GM18867 (cell line): Measurements from ENCODE around the gene SLC6A4.

Experiments used
- ATAC-seq: cut with Tn5 transposase; IDR thresholded peaks from one replicate; pipeline ENCODE4 v1.9.1; 2021; ENCODE audit warnings: mild to moderate bottlenecking, moderate library complexity; ENCODE audit not compliant: unreplicated experiment

SLC6A4 gene

DNA sequence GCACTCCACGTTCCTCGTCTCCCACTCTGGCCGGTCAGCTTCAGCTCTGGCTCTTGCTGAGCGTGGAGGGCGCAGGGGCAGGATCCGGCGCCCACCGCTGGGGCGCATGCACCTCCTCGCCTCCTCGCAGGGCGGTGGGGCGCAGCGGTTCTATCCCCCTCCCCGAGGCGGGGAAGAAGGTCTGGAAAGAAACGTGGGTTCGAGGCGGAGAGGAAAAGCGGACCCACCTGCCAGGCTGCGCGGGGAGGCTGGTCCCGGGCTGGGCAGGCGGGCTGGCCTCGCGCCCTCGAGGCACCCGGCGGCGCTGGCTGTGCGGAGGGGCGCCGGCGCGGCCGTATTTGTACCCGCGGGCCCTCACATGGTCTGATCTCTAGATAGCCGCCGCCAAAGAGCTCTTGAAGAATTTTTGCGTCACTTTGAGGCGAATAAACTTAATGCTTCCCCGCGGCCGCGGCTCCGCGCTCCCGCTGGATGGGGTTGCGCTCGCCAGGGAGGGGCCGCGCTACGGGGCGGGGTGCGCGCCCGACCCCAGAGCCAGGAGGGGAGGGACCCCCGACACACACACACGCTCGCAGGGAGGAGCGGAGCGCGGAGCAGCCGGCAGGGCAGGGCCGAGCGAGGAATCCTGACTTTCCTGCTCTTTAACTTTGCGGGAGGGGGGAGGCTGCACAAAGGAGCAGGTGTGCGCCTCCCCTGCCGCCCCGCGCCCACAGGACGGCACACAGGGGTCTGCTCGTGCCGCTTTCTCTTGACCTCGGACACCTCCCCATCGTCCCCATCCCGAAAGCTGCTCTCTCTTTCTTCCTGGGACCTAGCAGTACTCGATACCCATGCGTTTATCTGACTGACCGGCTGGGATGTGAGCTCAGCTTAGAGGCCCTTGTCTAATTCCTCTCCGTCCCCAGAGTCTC lies at the start of gene SLC6A4:
TSS of gene SLC6A4 (minus strand) at position 312 of the 911 bp plus-strand sequence. CDS start 13,739 bp downstream, outside the sequence.
- no peak for ATAC-seq

DNA sequence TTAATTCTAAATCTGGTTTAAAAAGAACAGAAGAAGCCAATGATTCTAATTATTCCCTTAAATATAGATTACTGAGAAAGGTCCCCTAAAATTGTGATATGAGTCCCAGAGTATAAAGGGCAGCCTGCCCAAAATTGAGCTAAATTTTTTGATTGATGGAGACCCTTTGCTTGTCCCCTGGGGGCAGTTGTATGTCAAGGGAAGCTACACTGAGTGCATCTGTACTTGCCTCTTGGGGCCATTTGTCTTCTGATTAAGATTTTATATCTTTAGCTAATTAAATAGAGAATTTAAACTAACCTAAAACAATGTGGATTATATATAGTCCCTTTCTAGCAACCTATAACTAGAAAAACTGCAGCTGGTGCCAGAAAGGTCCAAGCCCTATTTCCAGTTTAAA lies 43.7 kb upstream of the SLC6A4 start:
- no peak for ATAC-seq

DNA sequence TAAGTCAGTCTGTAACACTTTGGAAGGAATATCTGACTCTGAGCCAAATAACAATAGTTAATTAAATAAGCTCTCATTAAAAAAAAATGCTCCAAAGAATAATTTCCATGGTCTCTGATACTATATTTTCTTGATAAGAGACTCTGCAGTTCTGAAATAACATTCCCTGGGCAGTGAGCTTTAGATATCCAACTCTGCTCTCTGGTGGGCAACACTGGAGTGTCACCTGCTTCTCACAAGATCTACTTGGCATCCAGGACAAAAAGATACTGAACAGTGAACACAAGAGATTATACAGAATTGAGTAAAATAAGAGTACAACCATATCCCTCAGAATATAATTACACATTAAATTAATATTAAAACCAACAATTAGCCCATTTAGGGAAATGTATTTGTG lies 42.5 kb upstream of the SLC6A4 start:
- ATAC-seq: no peak

DNA sequence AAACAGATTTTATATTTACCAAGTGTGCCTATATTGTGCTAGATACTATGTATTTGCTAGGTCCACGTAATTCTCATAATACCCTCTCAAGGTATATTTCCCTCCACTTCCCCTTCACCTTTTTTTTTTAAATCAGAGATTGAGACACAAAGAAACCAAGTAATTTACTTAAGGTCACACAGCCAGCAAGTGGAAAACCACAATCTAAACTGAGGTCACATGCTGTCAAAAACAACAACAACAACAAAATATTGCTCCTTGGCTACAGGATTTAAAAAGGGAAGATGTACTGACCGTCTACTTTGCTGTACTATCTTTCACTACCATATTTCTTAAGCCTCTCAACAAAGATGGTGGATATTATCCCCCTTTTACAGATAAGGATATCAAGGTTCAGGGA lies 40.4 kb upstream of the SLC6A4 start:
- ATAC-seq: no peak

DNA sequence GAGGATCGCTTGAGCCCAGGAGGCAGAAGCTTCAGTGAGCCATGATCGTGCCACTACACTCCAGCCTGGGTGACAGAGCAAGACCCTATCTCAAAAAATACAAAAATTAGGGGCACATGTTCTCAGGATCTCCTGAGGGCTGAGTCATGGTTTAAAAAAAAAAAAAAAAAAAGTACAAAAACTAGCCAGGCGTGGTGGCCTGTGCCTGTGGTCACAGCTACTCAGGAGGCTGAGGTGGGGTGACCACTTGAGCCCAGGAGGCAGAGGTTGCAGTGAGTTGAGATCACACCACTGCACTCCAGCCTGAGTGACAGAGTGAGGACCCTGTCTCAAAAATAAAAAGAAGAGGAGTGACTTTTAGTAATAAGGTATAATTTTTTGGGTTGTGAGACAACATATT lies 39.4 kb upstream of the SLC6A4 start:
- no peak for ATAC-seq

DNA sequence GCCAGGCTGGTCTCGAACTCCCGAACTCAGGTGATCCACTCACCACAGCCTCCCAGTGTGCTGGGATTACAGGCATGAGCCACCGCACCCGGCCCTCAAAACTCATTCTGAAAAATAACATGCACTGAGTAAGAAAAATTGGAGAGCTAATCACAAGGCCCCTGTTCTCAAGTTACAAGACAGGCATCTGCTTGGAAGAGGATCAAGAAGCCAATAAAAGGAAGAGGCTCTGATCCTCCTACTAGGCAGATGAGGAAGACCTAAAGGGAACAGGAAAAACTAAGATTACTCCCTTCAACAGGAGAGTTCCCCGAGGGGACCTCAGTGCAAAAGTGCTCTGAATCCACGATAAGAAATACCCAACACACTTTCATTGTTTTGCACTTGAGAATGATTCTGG lies 37.9 kb upstream of the SLC6A4 start:
- no peak for ATAC-seq

DNA sequence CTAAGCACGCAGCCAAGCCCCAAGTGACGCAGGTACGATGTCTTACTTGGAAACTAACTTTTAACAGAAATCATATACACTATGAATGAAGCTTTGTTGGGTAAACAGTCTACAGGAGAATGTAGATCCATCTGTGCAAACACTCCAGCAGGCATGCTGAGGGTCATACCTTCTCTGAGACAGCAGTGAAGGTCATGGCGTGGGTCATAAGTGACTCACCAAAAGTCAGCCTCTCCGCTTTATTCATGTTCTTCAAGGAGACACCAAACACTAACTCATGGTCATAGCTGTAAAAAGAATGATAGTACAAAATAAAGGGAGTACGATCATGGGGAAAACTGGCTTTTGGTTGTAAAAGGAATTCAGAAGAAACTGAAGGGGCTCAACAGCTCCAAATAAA lies 35.6 kb upstream of the SLC6A4 start:
- ATAC-seq: no peak

DNA sequence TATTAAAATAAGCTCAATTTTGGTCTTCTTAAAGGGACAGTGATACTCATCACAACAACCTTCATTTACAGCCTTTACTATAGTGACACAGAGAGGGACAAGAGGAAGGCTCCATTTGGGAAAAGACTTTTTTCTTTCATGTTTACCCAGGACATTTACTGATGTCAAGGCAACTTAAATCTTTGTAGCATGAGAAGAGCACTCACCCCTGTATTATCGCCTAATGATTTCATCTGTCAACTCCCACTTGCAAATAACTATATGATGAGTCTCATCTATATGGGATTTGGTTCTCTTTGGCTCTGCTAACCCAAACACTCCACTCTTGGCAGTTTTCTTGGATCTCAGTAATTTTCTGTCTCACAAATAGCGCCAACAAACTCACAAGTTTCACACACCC lies 32.1 kb upstream of the SLC6A4 start:
- no peak for ATAC-seq

DNA sequence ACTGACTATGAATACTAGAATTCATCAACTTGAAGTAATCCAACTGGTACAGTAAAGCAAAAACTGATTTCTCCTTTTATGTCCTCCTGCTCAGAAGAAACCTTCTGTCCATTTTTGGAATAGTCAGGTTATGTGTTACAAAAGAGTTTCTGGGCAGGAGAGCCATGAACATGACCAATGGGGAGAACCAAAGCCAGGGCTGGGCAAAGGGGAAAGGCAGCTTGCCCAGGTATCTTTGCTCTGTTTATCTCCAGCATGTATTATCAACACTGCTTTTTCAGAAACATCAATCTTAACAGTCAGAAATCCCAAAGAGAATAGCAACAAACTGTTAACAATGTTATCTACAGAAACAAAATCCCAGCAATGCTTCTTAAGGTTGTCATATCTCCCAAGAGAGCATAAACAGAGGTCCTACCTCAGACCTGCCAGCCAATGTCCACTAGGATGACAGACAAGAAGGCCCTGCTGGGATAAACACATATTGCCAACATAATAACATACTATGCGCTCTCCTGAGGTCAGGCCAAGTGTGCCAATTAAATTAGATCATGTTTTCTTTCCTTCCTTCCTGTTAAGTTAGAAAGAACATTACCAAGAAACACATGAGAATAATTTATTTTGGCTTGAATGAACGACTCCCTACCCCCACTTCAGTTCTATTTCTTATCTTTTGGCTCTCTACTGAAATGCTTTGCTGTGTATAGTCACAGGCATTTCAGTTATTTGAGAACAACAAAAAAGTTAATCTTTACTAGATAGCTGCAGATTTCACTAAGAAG lies 28.2 kb upstream of the SLC6A4 start:
- no peak for ATAC-seq

DNA sequence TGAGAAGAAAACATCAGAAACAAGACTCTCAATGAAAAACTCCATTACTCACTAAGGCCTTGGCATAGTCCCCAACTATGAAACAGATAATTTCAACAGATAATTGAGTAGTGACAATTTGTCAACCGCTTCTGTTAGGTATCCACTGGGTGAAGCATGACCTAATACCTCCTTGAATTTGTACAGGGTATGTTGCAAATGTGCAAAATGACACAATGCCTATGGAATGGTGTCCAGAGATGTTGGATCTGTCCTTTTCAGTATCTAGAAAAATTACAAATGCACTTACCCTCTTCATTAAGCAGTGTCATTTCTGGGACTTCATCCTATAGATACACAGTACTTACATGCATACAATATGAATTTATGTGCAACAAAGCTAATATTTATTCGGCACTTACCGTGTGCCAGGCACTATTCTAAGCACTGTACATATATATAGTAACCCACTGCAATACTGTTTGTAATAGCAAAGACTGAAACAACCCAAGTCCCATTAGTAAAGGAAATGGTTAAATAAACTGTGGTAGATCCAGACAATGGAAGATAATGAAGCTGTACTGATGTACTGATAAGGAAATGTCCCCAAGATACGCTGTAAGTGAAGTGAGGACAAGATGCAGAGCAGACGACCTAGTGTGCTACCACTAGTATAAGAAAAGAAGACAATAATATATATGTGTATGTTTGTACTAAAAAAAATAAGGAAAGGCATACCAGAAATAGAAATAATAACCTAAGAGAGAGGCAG lies 21.4 kb upstream of the SLC6A4 start:
- no peak for ATAC-seq

DNA sequence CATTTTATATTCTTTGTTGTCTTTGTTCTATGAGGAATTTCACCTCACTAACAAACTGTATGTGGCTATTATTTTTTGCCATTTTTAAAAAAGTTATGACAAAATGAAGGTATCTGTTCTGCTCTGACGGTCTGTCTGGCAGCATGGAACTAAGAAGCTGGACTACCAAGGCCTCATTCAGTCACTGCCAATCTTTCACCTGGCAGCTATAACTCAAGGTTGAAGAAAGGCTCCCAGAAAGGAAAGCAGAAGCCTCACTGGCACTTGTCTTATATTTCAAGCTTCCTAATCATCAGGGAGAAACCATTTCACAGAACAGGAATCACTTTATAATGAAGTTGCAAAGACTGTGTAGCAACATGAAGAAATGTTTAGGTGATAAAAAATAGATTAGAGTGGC lies 18.7 kb upstream of the SLC6A4 start:
- no peak for ATAC-seq

DNA sequence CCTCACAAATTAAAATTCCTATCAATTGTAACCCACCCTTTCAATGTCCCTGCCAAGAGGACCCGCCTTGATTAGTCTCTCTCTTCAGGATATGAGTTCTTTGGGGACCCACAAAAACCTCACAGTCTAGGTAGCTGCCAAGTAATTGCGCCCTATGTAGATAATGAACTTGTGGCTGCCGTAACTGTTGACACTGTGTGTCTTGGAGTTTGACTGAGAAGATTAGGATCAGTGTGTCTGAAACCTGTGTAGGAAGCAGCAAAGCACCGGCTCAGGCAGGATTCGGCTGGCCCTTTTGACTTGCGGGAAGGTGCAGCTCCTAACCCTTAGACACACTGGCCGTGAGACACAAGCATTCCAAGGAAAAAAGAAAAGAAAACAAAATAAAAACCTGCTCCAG lies 17.8 kb upstream of the SLC6A4 start:
- no peak for ATAC-seq

DNA sequence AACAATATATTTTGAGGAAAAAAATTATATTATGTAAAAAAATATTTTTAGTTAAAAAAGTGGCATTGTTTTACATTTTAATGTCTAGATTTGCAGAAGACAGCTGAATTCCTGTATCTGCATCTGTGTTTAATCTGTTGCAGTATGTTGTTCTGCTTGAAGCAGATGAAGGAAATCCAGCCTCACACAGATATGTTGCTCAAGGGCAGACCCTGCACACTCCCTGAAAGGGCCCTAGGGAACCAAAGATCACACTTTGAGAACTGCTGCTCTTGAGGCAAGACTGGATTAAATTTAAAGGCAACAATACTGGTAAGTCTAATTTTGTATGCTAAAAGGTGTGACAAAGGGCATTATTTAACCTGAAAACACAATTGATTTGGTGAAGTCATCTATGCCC lies 16.4 kb upstream of the SLC6A4 start:
- no peak for ATAC-seq

DNA sequence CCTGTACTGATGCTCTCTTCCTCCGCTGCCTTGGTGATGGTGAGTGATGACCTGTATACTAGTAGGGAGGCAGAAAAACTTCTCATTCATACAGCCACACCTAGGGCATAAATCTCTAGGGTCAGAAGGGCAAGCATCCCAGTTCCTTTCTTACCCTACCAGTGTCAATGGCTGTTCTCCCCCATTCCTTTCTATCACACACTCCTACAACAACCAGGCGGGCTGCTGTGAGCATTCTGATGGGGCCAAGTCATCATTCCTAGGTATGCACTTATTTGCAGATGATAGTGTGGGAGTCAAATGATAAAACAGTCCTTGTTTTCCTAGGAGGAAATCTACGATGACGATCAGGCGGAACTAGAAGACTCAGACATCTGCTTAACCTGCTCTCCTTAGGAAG lies 14.0 kb upstream of the SLC6A4 start:
- ATAC-seq: no peak

DNA sequence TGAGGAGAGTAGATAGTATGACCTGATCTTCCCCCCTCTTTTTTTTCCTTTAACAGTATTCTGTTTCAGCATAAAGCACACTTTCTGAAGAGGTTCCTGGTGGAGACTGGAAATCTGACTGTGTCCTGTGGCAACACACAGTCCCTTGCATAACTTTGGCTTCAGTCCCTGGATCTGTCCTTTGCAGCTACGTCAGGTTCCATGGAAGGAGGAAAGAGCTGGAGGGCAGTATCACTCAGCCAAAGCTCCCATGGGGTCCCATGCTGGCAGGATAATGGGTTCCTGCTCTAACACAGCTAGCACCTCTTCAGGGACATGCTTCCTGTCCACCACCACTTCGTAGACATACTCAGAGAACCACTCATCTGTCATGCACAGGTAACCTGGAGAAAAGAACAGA lies 13.3 kb upstream of the SLC6A4 start:
- no peak for ATAC-seq

DNA sequence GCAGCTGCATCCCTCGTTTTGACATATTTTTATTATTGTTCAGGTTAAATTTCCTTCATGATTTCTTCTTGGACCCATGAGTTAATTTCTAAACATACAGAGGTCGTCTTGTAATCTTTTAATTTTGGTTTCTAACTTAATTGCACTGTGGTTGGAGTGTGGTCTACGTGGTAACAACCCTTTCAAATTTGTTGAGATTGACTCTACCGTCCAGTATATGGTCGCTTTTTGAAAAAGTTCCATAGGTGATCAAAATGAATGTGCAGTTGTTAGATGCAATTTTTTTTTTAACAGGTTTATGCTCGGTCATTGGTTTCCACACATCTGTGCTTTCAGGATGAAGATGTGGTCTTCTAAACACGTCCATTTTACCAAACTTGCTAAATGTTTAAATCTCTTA lies 11.0 kb upstream of the SLC6A4 start:
- no peak for ATAC-seq

DNA sequence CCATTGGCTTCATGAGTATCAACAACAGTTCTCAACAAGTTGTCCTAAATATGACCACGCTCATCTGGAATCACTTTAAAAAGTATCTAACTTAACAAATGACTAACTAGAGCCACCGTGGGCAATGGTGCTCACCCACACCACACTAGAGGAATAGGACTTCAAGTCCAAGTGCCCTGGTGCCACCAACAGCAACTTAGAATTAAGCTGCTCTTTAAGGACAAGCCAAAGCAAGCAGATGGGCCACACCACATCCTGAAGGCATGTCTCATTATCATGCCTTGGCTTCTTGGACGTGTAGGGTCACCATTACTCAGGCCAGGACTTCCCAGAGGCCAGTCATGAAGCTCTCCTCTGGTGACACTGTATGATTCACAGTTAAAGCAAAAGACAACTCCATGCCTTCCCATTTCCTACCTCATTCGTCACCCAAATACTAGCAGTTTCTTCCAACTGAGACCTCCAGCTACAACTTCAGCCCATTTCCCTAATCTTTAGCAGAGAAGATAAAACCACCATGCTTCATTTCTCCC lies 9.4 kb upstream of the SLC6A4 start:
- no peak for ATAC-seq

DNA sequence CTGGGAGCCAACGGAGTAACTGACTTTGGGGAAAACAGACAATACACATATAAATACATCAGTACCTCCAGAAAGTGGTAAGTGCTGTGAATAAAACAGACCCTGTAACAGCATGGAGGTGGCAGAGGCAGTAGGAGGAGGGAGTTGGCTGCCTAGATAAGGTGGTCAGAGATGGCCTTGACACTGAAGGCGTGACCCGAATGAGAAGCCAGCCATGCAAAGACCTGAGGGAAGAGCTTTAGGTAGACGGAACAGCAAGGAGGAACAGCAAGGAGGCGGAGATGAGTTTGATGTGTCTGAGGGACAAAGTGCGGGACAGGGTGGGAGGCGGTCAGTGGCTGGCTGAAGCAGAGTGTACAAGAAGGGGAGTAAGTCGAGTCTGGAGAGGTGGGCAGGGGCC lies 8.1 kb upstream of the SLC6A4 start:
- ATAC-seq: no peak

DNA sequence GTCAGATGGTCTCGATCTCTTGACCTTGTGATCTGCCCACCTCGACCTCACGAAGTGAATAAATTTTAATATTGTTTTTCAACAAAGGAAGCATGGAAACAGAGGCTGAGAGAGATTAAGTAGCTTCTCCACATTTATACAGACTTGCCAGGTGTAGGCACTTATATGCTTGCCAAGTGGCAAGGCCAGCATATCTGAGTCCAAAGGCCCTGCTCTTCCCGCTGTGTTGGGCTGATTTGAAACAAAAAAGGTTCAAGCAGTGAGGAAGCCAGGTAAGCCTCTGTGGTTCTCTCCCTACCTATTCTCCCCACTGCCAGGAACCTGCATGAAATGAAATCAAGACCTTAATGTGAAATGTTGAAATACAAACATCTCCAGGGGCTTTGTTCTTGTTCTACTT lies 7.5 kb upstream of the SLC6A4 start:
- no peak for ATAC-seq

DNA sequence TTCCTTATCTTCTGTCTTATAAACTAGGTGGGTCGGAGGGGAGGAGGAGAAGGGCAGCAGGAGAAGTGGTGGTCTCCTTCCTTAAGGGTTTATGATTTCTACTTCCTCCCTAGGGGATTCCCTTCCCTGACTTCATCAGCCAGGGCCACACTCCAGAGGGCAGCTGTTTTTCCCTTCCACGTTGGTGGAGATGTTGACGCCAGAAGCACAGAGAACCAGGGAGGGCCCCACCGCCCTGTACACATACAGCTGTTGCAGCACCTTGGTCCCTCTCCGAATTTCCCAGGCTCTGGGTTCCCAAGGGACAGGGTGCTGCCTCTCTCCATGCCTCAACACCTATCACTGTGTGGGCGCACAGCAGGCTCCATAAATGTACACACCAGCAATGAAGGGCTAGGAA lies 5.6 kb upstream of the SLC6A4 start:
- ATAC-seq: no peak

DNA sequence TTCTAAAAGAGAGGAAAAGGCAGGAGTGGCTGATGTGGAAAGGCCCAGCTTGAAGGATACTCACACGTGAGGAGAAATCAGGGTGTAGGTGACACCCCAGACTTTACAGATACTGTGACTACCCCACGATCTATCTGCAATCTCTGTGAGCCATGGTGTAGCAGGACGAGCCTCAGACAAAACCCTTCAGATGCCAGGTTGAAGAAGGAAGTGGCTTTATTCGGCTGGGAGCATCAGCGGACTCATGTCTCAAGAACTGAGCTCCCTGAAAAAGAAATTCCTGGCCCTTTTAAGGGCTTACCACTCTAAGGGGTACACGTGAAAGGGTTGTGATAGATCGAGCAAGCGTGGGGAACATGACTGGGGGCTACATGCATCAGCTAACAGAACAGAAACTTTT lies 4.7 kb upstream of the SLC6A4 start:
- no peak for ATAC-seq
